K562 (cell line): Measurements from ENCODE around the gene LRRC8C. TPM values are rescaled to one million over a fixed set of nuclear protein-coding genes. Genes with fewer than 3 reads are reported as not detected.

Experiments used
- ARID1B ChIP-seq: fragments of 450-650 bp; IDR thresholded peaks from 2 replicates; pipeline ENCODE4 v1.6.1; 2016; ENCODE audit warnings: antibody characterized with exemption, mild to moderate bottlenecking, inconsistent platforms
- CBFA2T2 ChIP-seq: fragments of 450-650 bp; conservative IDR thresholded peaks from 2 replicates; pipeline ENCODE4 v1.6.1; 2017; ENCODE audit warnings: mild to moderate bottlenecking
- EHMT2 ChIP-seq: fragments of 450-650 bp; IDR thresholded peaks from 2 replicates; pipeline ENCODE4 v1.6.1; 2018; ENCODE audit warnings: antibody characterized with exemption
- ETV5 ChIP-seq: sonication (generic); formaldehyde crosslinking; IDR thresholded peaks from 2 replicates; pipeline ENCODE4 v1.4.0; 2020; ENCODE audit warnings: low read depth, mild to moderate bottlenecking, missing genetic modification reagents
- EZH2 ChIP-seq: IDR thresholded peaks from 2 replicates; pipeline ENCODE4 v1.6.1; 2012; ENCODE audit warnings: low read depth, mild to moderate bottlenecking, inconsistent platforms, low read length, borderline replicate concordance
- JUND ChIP-seq, 2 experiments: IDR thresholded peaks; 2 replicates in 1 of 2; 3 replicates in 1 of 2; pipeline ENCODE4 v1.6.1; 2011; ENCODE audit warnings: borderline replicate concordance in 2 of 2, low read depth in 2 of 2, low read length in 2 of 2, improper control_type of control experiment in 1 of 2, missing biosample characterization in 1 of 2, missing genetic modification characterization in 1 of 2, missing genetic modification reagents in 1 of 2
- KAT8 ChIP-seq: fragments of 450-650 bp; IDR thresholded peaks from 2 replicates; pipeline ENCODE4 v1.6.1; 2016; ENCODE audit warnings: low read depth, mild to moderate bottlenecking
- MECOM ChIP-seq: fragments of 250-450 bp; sonication (Bioruptor Pico); IDR thresholded peaks from 2 replicates; pipeline ENCODE4 v1.8.0; 2022; ENCODE audit warnings: inconsistent platforms
- NCOA6 ChIP-seq: fragments of 450-650 bp; IDR thresholded peaks from 2 replicates; pipeline ENCODE4 v1.6.1; 2017; ENCODE audit warnings: mild to moderate bottlenecking
- PRPF4 ChIP-seq: fragments of 200-400 bp; formaldehyde crosslinking; IDR thresholded peaks from one replicate; pipeline ENCODE4 v1.6.1; 2017; ENCODE audit warnings: low read length, low read depth, mild to moderate bottlenecking; ENCODE audit not compliant: insufficient read depth, poor library complexity, severe bottlenecking
- RAD21 ChIP-seq, 2 experiments: fragments of 250-450 bp in 1 of 2; fragments of 450-650 bp in 1 of 2; sonication (Bioruptor Pico) in 1 of 2; formaldehyde crosslinking in 1 of 2; IDR thresholded peaks in 1 of 2; conservative IDR thresholded peaks in 1 of 2; 2 replicates each; pipeline versions ENCODE4 v1.4.0 to v1.8.0; 2020 to 2022; ENCODE audit warnings: mild to moderate bottlenecking in 2 of 2, moderate library complexity in 1 of 2
- TRIM24 ChIP-seq, 2 experiments: fragments of 450-650 bp; IDR thresholded peaks; 2 replicates each; pipeline ENCODE4 v1.6.1; 2016
- ZNF717 ChIP-seq: fragments of 250-450 bp; sonication (Bioruptor Pico); IDR thresholded peaks from 2 replicates; pipeline ENCODE4 v1.5.0; 2021
- polyA plus RNA-seq, 8 experiments: library from polyadenylated mRNA; depleted of rRNA in 4 of 8; stranded (reverse) in 5 of 8; unstranded in 3 of 8; fragments of >200 nt; fragmentation: Nextera tagmentation in 2 of 8; fragmentation: Illumina TruSeq in 1 of 8; extraction: Ambion mirVana in 2 of 8; extraction: Trizol in 1 of 8; gene quantifications; 2 replicates each; pipeline versions ENCODE4 v1.2.1 to v1.2.3, GENCODE V29; 2011 to 2014; ENCODE audit warnings: inconsistent platforms in 1 of 8, missing spikeins in 1 of 8
- total RNA-seq, 7 experiments: library from RNA; depleted of rRNA in 6 of 7; stranded (reverse); fragments of >200 nt in 6 of 7; fragmentation: Illumina TruSeq in 2 of 7; extraction: Trizol in 2 of 7; gene quantifications; 2 replicates each; pipeline versions ENCODE4 v1.2.1 to v1.2.3, GENCODE V29; 2011 to 2021; ENCODE audit warnings: low replicate concordance in 1 of 7
- TF ChIP-seq, protein P1 (sequence below): sonication (generic); formaldehyde crosslinking; IDR thresholded peaks from 2 replicates; pipeline ENCODE4 v1.8.1; 2023; ENCODE audit warnings: mild to moderate bottlenecking, missing genetic modification reagents
- TF ChIP-seq, protein P2 (sequence below): sonication (generic); formaldehyde crosslinking; IDR thresholded peaks from 2 replicates; pipeline ENCODE4 v1.8.0; 2023; ENCODE audit warnings: missing genetic modification reagents, mild to moderate bottlenecking, borderline replicate concordance
- TF ChIP-seq, protein P3 (sequence below), 2 experiments: fragments of 450-650 bp; IDR thresholded peaks; 2 replicates each; pipeline ENCODE4 v1.6.1; 2016

The LRRC8C gene
- total and polyA plus RNA-seq, 9 of the 15 experiments (the other 6 are each of a cell fraction or from before 2014, with no cell fraction given) = 1.00 to 12.5 (median 4.5) TPM

DNA sequence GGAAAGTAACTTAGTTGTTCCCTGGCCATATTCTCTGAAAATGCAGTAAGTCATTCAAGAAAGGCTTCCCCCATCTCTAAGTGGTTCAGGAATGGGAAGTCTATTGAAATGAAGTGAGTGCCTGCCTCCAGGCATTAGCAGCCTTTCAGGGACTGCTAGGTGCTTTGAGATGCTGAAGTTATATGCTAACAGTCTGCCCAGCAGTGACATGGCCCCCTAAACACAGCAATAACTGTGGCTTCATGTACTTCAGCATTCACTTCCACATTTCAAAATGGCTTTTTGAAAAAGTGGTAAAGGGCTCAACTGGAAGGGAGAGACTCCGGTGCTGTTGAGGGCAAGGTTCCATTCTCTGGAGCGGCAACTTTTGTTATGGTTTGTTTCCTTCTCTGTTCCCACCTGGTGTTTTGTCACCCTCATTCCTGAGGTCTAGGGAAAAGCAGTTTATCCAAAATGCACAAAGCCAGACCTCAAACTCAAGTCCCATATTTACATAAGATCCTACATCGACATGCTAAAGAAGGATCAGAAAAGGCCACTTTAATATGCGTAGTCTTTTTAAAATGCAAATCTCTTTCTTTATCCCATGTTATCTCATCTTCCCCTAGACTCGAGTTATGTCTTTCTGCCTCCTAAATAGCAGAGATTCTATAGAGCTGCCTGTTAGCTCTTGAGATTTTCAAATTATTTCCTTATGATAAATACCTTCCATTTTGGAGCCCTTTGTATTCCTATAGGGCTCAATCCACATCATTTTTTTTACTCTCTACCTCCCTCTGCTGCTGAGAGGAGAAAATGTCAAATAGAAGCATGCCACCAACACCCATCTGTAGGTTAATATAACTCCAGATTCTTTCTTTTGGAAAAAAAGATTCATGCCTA lies 34.2 kb upstream of the LRRC8C start (continued):
- TF ChIP-seq, protein P1, sequence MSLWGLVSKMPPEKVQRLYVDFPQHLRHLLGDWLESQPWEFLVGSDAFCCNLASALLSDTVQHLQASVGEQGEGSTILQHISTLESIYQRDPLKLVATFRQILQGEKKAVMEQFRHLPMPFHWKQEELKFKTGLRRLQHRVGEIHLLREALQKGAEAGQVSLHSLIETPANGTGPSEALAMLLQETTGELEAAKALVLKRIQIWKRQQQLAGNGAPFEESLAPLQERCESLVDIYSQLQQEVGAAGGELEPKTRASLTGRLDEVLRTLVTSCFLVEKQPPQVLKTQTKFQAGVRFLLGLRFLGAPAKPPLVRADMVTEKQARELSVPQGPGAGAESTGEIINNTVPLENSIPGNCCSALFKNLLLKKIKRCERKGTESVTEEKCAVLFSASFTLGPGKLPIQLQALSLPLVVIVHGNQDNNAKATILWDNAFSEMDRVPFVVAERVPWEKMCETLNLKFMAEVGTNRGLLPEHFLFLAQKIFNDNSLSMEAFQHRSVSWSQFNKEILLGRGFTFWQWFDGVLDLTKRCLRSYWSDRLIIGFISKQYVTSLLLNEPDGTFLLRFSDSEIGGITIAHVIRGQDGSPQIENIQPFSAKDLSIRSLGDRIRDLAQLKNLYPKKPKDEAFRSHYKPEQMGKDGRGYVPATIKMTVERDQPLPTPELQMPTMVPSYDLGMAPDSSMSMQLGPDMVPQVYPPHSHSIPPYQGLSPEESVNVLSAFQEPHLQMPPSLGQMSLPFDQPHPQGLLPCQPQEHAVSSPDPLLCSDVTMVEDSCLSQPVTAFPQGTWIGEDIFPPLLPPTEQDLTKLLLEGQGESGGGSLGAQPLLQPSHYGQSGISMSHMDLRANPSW (CRISPR knock-in tag) = 0 out of 2 replicates have a peak, but pooled peaks have one; percentile 37
- TF ChIP-seq ARID1B (no peak), JUND (IDR thresholded peaks at IDR 0.05; ENCODE audit: borderline replicate concordance, low read depth, low read length) (no peak), JUND (tag; IDR thresholded peaks at IDR 0.05; ENCODE audit: borderline replicate concordance, low read depth, low read length) (no peak), MECOM (no peak), ETV5 (no peak), KAT8 (no peak), TRIM24 (IDR thresholded peaks at IDR 0.05) (no peak), NCOA6 (no peak), EZH2 (no peak), RAD21 (CRISPR knock-in tag; conservative IDR thresholded peaks at IDR 0.05 in 1 of 2, IDR thresholded peaks at IDR 0.05 in 1 of 2) (peak; percentile 70 to 83), ZNF717 (CRISPR knock-in tag) (no peak), EHMT2 (no peak), CBFA2T2 (no peak), PRPF4 (no peak)
- TF ChIP-seq, protein P2, sequence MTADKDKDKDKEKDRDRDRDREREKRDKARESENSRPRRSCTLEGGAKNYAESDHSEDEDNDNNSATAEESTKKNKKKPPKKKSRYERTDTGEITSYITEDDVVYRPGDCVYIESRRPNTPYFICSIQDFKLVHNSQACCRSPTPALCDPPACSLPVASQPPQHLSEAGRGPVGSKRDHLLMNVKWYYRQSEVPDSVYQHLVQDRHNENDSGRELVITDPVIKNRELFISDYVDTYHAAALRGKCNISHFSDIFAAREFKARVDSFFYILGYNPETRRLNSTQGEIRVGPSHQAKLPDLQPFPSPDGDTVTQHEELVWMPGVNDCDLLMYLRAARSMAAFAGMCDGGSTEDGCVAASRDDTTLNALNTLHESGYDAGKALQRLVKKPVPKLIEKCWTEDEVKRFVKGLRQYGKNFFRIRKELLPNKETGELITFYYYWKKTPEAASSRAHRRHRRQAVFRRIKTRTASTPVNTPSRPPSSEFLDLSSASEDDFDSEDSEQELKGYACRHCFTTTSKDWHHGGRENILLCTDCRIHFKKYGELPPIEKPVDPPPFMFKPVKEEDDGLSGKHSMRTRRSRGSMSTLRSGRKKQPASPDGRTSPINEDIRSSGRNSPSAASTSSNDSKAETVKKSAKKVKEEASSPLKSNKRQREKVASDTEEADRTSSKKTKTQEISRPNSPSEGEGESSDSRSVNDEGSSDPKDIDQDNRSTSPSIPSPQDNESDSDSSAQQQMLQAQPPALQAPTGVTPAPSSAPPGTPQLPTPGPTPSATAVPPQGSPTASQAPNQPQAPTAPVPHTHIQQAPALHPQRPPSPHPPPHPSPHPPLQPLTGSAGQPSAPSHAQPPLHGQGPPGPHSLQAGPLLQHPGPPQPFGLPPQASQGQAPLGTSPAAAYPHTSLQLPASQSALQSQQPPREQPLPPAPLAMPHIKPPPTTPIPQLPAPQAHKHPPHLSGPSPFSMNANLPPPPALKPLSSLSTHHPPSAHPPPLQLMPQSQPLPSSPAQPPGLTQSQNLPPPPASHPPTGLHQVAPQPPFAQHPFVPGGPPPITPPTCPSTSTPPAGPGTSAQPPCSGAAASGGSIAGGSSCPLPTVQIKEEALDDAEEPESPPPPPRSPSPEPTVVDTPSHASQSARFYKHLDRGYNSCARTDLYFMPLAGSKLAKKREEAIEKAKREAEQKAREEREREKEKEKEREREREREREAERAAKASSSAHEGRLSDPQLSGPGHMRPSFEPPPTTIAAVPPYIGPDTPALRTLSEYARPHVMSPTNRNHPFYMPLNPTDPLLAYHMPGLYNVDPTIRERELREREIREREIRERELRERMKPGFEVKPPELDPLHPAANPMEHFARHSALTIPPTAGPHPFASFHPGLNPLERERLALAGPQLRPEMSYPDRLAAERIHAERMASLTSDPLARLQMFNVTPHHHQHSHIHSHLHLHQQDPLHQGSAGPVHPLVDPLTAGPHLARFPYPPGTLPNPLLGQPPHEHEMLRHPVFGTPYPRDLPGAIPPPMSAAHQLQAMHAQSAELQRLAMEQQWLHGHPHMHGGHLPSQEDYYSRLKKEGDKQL (CRISPR knock-in tag) = no peak
- TF ChIP-seq, protein P3, sequence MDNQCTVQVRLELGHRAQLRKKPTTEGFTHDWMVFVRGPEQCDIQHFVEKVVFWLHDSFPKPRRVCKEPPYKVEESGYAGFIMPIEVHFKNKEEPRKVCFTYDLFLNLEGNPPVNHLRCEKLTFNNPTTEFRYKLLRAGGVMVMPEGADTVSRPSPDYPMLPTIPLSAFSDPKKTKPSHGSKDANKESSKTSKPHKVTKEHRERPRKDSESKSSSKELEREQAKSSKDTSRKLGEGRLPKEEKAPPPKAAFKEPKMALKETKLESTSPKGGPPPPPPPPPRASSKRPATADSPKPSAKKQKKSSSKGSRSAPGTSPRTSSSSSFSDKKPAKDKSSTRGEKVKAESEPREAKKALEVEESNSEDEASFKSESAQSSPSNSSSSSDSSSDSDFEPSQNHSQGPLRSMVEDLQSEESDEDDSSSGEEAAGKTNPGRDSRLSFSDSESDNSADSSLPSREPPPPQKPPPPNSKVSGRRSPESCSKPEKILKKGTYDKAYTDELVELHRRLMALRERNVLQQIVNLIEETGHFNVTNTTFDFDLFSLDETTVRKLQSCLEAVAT (IDR thresholded peaks at IDR 0.05) = 0 out of 4 replicates have a peak, but pooled peaks of 1 of the 2 experiments have one; percentile 40
